Globus pallidus (tissue), 1 donor: ENCODE measurements around the gene ERVH48-1.
"Not testable (repeated sequence)": the region's sequence is repeated elsewhere in the genome, so short reads cannot be mapped to it uniquely, and the experiment has no call there.

Experiments used
- DNase-seq: peaks from one replicate; pipeline ENCODE4 v3.0.0-alpha.2; 2015; ENCODE audit warnings: low spot score

The ERVH48-1 gene

DNA sequence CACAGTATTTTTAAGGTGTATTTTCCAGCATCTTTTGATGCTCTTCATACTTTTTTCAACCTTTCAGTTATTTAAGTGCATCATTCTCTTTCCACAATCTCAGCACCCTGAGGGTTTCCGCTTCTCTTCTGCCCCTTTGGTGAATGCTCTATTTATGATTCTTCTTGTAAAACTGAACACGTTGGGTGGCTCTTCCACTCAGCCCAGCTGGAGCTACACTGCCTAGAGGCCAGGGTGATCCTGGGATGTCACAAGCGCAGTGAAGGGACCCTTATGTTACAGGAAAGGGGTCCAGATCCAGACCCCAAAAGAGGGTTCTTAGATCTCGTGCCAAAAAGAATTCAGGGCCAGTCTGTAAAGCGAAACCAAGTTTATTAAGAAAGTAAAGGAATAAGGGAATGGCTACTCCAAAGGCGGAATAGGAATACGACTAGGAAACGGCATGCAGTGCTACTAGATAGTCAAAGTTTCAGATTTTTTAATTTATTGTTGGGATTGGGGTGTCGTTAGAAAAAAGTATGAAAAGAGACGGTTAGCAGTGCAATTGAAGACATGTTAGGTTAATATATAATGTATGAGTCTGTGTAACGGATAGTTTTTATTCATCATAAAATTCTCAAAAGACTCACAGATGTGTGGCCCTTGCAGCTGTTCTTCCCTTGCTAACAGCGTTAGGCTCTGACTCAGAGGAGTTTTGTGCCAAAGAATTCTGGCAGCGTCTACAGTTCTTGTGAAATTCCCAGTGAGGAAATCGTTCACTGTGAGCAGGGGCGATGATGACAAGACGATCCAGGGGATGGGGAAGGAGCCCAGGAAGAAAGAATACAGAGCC lies 14.4 kb upstream of the ERVH48-1 start:
- peak; percentile 90 for DNase-seq

- not testable (repeated sequence) for DNase-seq
Measured at GRCh38 chr21:42938606-42938995, 13.2 kb upstream of the ERVH48-1 start.

GRCh38 chr21:42937960-42938605 lies 12.7 kb upstream of the ERVH48-1 start:
- no peak for DNase-seq

GRCh38 chr21:42937034-42937940 lies 11.9 kb upstream of the ERVH48-1 start:
- not testable (repeated sequence) for DNase-seq

- DNase-seq = not testable (repeated sequence)
Measured at GRCh38 chr21:42936360-42936759, 10.9 kb upstream of the ERVH48-1 start.

DNA sequence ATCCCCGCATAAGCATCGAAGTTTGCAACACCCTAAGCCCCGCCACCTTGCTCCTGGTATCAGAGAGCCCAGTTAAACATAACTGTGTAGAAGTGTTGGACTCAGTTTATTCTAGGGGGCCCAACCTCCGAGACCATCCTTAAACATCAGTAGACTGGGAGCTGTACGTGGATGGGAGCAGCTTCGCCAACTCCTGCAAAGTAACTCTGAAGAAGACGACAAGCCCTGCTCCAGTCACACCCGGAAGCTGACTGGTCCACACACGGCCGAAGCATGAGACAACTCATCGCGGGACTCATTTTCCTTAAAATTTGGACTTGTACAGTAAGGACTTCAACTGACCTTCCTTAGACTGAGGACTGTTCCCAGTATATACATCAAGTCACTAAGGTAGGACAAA lies 8.5 kb upstream of the ERVH48-1 start:
- DNase-seq = not testable (repeated sequence)

DNA sequence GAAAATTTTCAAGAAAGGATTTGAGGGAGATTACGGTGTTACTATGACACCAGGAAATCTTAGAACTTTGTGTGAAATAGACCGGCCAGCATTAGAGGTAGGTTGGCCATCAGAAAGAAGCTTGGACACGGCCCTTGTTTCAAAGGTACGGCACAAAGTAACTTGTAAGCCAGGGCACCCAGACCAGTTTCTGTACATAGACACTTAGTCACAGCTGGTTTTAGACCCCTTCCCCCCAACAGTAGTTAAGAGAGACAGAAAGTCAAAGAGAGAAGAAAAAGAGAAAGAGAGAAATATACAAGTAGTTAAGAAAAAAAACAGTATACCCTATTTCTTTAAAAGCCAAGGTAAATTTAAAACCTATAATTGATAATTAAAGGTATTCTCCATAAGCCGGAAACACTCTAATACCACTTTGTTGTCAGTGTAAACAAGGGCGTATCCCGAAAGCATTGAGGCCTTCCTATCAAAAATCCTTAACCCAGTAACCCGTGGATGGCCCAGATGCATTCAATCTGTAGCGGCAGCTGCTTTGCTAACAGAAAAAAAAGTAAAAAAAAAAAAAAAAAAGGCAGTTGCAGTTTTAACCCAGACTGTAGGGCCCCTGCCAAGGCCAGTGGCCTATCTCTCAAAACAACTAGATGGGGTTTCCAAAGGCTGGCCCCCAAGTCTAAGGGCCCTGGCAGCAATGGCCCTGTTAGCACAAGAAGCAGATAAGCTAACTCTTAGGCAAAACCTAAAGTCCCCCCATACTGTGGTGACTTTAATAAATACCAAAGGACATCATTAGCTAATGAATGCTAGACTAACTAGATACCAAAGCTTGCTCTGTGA lies 7.9 kb upstream of the ERVH48-1 start:
- DNase-seq = not testable (repeated sequence)

DNA sequence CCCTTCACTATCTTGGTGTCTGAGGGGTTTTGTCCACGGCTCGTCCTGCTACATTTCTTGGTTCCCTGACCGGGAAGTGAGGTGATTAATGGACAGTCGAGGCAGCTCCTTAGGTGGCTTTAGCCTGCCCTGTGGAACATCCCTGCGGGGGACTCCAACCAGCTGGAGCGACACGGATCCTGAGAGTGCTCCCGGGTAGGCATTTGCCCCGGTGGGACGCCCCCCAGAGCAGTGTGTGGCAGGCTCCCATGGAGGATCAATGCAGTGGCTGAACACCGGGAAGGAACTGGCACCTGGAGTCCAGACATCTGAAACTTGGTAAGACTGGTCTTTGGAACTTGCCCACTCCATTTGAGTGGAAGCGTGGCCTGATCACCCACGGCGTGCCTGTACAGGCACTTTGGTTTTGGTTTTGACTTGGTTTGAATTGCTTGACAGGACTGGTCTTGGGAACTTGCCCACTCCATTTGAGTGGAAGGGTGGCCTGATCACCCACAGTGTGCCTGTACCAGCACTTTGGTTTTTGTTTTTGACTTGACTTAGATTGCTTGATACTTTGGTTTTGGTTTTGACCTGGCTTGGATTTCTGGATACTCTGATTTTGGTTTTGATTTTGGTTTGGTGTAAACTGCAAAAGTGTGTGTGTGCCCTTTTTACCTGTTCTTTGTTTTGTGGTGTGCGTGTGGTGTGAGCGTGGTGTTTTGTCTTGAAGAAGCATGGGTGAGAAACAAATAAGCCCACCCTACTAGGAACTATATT lies 7.1 kb upstream of the ERVH48-1 start:
- DNase-seq = not testable (repeated sequence)

DNA sequence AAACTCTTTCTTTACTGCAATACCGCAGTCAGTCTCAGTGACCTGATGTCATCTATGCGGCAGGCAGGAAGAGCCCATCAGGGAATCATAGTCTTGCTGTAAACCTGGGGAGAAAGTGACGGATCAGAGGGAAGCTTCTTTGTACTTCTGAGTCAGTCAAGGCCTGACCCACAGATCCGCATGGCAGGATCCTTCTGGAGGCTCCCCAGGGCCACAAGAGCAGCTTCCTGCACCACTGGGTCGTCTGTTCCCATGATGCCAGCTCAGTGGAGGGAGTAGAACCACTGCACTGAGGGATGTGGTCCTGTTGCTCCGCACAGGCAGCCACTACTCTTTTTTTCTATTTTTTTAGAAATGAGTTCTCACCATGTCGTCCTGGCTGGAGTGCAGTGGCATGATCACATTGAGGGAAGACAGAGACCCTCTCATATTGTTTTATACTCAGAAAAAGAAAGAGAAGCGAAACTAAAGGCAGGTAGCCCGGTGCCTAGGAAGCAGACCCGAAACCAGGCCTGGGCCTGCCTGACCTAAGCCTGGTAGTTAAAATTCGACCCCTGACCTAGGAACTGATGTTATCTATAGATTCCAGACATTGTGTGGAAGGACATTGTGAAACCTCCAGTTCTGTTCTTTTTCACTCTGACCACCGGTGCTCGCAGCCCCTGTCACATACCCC lies 6.3 kb upstream of the ERVH48-1 start:
- DNase-seq = no peak

DNA sequence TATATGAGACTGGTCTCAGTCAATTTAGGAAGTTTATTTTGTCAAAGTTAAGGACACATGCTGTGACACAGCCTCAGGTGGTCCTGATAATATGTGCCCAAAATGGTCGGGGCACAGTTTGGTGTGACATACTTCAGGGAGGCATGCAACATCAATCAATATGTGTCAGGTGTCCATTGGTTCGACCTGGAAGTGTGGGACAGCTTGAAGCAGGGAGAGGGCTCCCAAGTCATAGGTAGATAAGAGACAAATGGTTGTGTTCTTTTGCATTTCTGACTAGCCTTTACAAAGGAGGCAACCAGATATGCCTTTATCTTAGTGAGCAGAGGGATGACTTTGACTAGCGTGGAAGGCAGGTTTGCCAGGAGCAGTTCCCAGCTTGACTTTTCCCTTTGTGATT lies 4.5 kb upstream of the ERVH48-1 start:
- no peak for DNase-seq

DNA sequence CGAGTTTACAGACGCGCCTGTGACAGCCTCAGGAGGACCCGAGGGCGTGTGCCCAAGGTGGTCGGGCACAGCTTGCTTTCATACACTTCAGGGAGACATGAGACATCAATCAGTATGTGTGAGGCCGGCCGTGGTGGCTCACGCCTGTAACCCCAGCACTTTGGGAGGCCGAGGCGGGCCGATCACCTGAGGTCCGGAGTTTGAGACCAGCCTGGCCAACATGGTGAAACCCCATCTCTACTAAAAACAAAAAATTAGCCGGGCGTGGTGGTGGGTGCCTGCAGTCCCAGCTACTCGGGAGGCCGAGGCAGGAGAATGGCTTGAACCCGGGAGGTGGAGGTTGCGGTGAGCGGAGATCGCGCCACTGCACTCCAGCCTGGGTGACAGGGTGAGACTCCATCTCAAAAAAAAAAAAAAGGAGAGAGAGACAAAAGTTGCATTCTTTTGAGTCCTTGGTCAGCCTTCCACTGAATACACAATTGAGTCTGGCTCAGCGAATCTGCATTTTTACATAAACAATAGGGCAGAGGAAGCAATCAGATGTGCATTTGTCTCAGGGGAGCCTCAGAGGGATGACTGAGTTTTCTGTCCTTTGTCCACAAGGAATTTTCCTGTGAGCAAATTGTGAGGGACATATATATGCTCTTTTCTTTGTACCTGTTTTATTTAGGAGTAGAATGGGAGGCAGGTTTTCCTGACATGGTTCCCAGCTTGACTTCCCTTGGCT lies 2.2 kb upstream of the ERVH48-1 start:
- peak; percentile 87 for DNase-seq

DNA sequence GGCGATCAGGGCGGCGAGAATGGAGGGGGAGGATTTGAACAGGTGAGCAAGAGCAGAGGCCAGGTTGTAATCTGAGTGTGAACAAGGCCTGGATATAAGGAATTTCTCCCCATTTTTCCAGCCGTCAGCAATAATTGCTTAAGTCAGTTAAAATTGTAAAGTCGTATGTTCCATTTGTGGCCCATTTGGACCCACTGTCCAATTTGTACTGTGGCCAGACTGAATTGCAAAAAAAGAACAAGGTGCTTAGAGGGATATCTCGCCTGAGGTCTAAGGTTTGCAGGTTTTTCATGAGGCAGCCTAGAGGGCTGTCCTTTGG lies 1.0 kb downstream of the ERVH48-1 start:
- no peak for DNase-seq

DNA sequence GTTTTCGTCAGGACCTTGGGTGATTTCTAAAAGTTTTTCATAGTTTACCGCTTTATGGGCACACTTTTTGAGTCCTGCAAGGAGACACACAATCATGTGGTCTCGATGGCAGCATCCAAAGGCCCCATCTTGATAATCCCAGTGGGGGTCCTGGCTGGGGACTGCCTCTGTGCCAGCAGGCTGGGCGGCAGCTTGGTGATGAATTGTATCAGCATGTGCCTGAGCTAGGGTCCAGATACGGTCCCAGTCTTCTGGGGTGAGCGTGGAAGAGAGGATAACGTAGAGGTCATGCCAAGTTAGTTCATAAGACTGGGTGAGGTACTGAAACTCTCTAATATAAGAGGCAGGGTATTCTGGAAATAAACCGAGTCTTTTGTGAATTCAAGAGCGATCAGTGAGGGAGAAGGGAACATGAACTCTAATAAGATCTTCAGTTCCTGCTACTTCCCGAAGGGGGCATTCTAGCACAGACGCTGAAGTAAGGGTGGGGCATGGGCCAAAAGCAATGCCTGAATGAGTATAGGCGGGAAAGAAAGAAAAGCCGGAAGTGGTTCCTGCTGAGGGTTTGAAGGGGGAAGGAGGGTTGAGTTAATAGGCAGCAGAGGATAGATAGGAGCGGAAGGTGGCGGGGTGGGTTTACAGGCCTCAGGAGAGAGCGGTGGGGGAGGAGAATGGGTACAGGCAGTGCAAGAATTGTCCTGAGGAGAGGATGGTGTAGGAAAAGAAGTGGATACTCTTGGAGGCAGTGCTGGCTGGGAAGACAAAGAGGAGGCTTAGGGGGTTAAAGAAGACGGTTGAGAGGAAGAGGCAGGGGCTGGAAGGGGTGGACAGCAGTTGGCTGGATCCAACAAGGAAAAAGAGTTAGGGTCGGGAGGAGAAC lies 1.6 kb downstream of the ERVH48-1 start:
- peak; percentile 85 for DNase-seq

- no peak for DNase-seq
Measured at GRCh38 chr21:42922918-42923317, 2.5 kb downstream of the ERVH48-1 start.

DNA sequence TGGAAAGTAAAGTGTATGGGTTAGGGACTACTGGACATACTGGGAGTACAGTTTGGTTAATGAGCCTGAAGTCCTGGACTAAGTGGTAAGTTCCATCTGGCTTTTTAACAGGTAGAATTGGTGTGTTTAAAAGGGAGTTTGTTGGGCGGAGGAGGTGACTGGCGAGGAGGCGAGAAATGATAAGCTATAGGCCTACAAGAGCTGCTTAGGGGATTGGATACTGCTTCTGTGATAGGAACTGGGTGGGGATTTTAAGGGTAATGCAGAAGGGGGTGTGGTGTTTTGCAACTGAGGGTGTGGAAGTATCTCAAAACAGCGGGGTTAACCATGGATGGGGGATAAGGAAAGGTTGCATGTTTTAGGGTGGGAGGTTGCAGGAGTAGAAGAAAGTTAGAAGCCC lies 3.5 kb downstream of the ERVH48-1 start:
- DNase-seq = no peak

GRCh38 chr21:42918291-42918690 lies 7.1 kb downstream of the ERVH48-1 start:
- no peak for DNase-seq

GRCh38 chr21:42913476-42913875 lies 12.0 kb downstream of the ERVH48-1 start:
- DNase-seq = no peak

DNA sequence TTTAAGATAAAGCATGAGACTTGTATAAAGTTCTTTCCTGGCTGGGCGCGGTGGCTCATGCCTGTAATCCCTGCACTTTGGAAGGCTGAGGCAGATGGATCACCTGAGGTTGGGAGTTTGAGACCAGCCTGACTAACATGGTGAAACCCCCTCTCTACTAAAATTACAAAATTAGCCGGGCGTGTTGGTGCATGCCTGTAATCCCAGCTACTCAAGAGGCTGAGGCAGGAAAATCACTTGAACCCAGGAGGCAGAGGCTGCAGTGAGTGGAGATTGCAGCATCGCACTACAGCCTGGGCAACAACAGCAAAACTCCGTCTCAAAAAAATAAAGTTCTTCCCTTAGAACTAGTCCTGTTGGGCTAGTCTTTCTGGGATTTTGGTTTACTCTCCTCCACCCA lies 13.5 kb downstream of the ERVH48-1 start:
- not testable (repeated sequence) for DNase-seq

DNA sequence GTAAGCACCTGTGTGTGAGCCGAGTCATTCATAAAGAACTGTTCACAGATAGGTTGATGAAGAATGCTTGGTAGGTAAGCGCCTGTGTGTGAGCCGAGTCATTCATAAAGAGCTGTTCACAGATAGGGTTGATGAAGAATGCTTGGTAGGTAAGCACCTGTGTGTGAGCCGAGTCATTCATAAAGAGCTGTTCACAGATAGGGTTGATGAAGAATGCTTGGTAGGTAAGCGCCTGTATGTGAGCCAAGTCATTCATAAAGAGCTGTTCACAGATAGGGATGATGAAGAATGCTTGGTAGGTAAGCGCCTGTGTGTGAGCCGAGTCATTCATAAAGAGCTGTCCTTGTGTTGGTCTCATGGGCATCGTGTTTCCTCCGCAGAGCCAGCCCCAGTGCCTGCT lies 16.9 kb downstream of the ERVH48-1 start:
- not testable (repeated sequence) for DNase-seq
